Mammary epithelial cell (primary cell): Measurements from ENCODE around the gene DRAP1.

Experiments
- EZH2 ChIP-seq: IDR thresholded peaks from 2 replicates; pipeline ENCODE4 v1.6.1; 2012; ENCODE audit warnings: low read length, inconsistent platforms, borderline replicate concordance
- TF ChIP-seq, protein P1 (sequence below), 2 donors: IDR thresholded peaks in 1 of 2; conservative IDR thresholded peaks in 1 of 2; 2 replicates each; pipeline ENCODE4 v1.5.1; 2011 to 2012; ENCODE audit warnings: inconsistent platforms in 2 of 2, low read length in 2 of 2, mild to moderate bottlenecking in 2 of 2, control low read depth in 1 of 2, low read depth in 1 of 2; ENCODE audit not compliant: insufficient read depth in 1 of 2; ENCODE audit errors: extremely low read depth in 1 of 2

DNA sequence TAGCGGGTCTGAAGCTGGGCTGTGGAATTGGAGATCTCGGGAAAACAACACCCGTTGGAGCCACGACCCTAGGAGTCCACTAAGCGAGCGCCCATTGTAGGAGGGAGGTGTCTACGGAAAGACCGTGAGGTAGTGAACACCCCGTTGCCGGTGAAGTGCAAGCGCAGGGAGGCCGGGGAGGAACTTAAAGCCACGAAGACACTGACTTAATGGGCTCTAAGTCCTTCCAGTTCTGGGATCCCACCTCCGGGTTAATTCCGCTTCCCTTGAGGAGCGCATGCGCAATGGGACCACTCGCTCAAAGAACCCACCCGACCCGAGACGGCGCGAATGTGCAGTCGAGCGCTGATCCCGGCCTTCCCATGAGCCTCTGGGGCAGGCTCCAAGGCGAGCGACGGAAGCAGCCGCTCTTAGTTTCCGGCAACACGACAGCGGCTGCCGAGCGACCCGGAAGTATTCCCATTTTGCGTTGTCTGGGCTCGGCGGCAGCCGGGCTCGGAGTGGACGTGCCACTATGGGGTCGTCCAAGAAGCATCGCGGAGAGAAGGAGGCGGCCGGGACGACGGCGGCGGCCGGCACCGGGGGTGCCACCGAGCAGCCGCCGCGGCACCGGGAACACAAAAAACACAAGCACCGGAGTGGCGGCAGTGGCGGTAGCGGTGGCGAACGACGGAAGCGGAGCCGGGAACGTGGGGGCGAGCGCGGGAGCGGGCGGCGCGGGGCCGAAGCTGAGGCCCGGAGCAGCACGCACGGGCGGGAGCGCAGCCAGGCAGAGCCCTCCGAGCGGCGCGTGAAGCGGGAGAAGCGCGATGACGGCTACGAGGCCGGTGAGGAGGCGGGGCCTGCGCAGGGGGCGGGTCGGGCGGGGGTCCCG is 42.3 kb downstream of the DRAP1 start, which contains the start of gene SART1:
- TF ChIP-seq, protein P1, sequence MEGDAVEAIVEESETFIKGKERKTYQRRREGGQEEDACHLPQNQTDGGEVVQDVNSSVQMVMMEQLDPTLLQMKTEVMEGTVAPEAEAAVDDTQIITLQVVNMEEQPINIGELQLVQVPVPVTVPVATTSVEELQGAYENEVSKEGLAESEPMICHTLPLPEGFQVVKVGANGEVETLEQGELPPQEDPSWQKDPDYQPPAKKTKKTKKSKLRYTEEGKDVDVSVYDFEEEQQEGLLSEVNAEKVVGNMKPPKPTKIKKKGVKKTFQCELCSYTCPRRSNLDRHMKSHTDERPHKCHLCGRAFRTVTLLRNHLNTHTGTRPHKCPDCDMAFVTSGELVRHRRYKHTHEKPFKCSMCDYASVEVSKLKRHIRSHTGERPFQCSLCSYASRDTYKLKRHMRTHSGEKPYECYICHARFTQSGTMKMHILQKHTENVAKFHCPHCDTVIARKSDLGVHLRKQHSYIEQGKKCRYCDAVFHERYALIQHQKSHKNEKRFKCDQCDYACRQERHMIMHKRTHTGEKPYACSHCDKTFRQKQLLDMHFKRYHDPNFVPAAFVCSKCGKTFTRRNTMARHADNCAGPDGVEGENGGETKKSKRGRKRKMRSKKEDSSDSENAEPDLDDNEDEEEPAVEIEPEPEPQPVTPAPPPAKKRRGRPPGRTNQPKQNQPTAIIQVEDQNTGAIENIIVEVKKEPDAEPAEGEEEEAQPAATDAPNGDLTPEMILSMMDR (conservative IDR thresholded peaks at IDR 0.05 in 1 of 2, IDR thresholded peaks at IDR 0.05 in 1 of 2; ENCODE audit: extremely low read depth in 1 of 2, insufficient read depth in 1 of 2, low read depth in 1 of 2, low read length in 2 of 2): no peak
- no peak for TF ChIP-seq EZH2
